Loucy (cell line): ENCODE measurements around the gene KCND2.

Experiments used
- H2AFZ ChIP-seq: fragments of 200-600 bp; sonication (generic); 2 replicates; pipeline ENCODE4 v1.6.0; 2016; ENCODE audit warnings: antibody characterized with exemption, mild to moderate bottlenecking, low read length, moderate library complexity
- H3F3A ChIP-seq: fragments of 200-600 bp; 2 replicates; pipeline ENCODE4 v1.6.0; 2016; ENCODE audit warnings: antibody characterized with exemption, low read depth, mild to moderate bottlenecking
- H3K27me3 ChIP-seq: fragments of 200-600 bp; sonication (generic); 2 replicates; pipeline ENCODE4 v1.6.1; 2014; ENCODE audit warnings: low read length, mild to moderate bottlenecking; ENCODE audit not compliant: insufficient read depth, poor library complexity, severe bottlenecking
- H3K36me3 ChIP-seq: fragments of 200-600 bp; sonication (generic); 2 replicates; pipeline ENCODE4 v1.6.1; 2016; ENCODE audit warnings: low read length; ENCODE audit not compliant: insufficient read depth
- H3K4me1 ChIP-seq: fragments of 200-600 bp; sonication (generic); 2 replicates; pipeline ENCODE4 v1.5.1; 2014; ENCODE audit warnings: low read length, mild to moderate bottlenecking; ENCODE audit not compliant: insufficient read depth, poor library complexity, severe bottlenecking
- H3K4me2 ChIP-seq: fragments of 200-600 bp; sonication (generic); 2 replicates; pipeline ENCODE4 v1.6.0; 2014; ENCODE audit warnings: antibody characterized with exemption, low read length, low read depth, mild to moderate bottlenecking; ENCODE audit not compliant: poor library complexity, severe bottlenecking
- H3K4me3 ChIP-seq: fragments of 200-600 bp; sonication (generic); 2 replicates; pipeline ENCODE4 v1.5.1; 2014; ENCODE audit warnings: low read length, mild to moderate bottlenecking, mixed read lengths; ENCODE audit not compliant: poor library complexity, severe bottlenecking
- H3K79me2 ChIP-seq: fragments of 200-600 bp; sonication (generic); 2 replicates; pipeline ENCODE4 v1.6.1; 2014; ENCODE audit warnings: low read length; ENCODE audit not compliant: insufficient read depth
- H3K9ac ChIP-seq: fragments of 200-600 bp; sonication (generic); 2 replicates; pipeline ENCODE4 v1.6.0; 2014; ENCODE audit warnings: mild to moderate bottlenecking, low read depth, low read length, moderate library complexity; ENCODE audit not compliant: poor library complexity, severe bottlenecking
- H3K9me2 ChIP-seq: fragments of 200-600 bp; sonication (generic); replicated peaks from 2 replicates; pipeline ENCODE4 v1.6.1; 2016; ENCODE audit warnings: low read depth, low read length, mixed read lengths
- H3K9me3 ChIP-seq: fragments of 200-600 bp; sonication (generic); 2 replicates; pipeline ENCODE4 v1.6.1; 2014; ENCODE audit warnings: mild to moderate bottlenecking, antibody characterized with exemption, low read length, low read depth; ENCODE audit not compliant: insufficient read depth
- H4K20me1 ChIP-seq: fragments of 200-600 bp; sonication (generic); 2 replicates; pipeline ENCODE4 v1.6.0; 2014; ENCODE audit warnings: antibody characterized with exemption, low read length, mild to moderate bottlenecking; ENCODE audit not compliant: insufficient read depth, poor library complexity, severe bottlenecking
- EZH2phosphoT487 ChIP-seq: fragments of 200-600 bp; IDR thresholded peaks from 2 replicates; pipeline ENCODE4 v1.6.1; 2018; ENCODE audit warnings: antibody characterized with exemption, mild to moderate bottlenecking, moderate library complexity, borderline replicate concordance
- TF ChIP-seq, protein P1 (sequence below): fragments of 200-600 bp; sonication (generic); conservative IDR thresholded peaks from 2 replicates; pipeline ENCODE4 v1.5.1; 2014; ENCODE audit warnings: mild to moderate bottlenecking, antibody characterized with exemption, low read length

The KCND2 gene

DNA sequence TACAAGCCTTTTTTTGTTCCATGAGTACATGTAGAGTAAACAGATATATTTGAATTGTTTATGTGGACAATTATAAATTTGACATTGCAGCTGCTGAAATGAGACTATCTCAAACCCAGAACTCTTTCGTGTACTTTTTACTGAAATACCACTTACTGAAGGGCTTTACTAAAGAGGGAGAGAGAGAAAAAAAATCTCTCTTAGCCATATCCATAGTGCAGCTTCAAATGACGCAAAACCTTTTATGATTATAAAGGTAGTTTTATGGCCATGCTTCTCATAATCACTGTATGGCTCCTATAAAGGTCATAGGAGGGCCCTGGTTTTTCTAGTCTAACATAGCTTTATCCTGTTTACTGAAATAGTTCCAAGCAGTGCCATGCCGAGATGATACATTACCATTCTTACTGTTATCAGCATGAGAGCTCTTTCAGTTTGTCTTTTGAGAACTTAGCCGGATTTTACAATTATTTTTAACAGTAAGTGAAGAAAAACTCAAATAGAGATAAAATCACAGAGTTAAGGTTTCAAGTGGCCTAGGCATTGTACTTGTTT, 35.1 kb downstream of the KCND2 start:
- Histone ChIP-seq H3K79me2 (no peaks in the 10 kb centered on the region), H3K4me2 (no peak overlapping the region), H3K4me3 (no peak overlapping the region), H3K9me3 (no peaks in the 10 kb centered on the region), H3K4me1 (no peaks in the 10 kb centered on the region), H3K9ac (no peak overlapping the region), H2AFZ (no peak overlapping the region), H3K9me2 (no peaks in the 10 kb centered on the region), H4K20me1 (no peaks in the 10 kb centered on the region), H3F3A (no peaks in the 10 kb centered on the region), H3K36me3 (no peaks in the 10 kb centered on the region), H3K27me3 (no peaks in the 10 kb centered on the region)
- TF ChIP-seq EZH2phosphoT487, result no peak
- TF ChIP-seq, protein P1, sequence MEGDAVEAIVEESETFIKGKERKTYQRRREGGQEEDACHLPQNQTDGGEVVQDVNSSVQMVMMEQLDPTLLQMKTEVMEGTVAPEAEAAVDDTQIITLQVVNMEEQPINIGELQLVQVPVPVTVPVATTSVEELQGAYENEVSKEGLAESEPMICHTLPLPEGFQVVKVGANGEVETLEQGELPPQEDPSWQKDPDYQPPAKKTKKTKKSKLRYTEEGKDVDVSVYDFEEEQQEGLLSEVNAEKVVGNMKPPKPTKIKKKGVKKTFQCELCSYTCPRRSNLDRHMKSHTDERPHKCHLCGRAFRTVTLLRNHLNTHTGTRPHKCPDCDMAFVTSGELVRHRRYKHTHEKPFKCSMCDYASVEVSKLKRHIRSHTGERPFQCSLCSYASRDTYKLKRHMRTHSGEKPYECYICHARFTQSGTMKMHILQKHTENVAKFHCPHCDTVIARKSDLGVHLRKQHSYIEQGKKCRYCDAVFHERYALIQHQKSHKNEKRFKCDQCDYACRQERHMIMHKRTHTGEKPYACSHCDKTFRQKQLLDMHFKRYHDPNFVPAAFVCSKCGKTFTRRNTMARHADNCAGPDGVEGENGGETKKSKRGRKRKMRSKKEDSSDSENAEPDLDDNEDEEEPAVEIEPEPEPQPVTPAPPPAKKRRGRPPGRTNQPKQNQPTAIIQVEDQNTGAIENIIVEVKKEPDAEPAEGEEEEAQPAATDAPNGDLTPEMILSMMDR, result no peak

GRCh38 chr7:120311028-120311788, 38.2 kb downstream of the KCND2 start:
- Histone ChIP-seq H3K36me3 (no peaks in the 10 kb centered on the region), H3K79me2 (no peaks in the 10 kb centered on the region), H3K9me3 (no peaks in the 10 kb centered on the region), H3K9ac (no peak overlapping the region), H3K27me3 (no peaks in the 10 kb centered on the region), H3K4me1 (no peaks in the 10 kb centered on the region), H4K20me1 (no peaks in the 10 kb centered on the region), H3K4me3 (no peak overlapping the region), H3F3A (no peaks in the 10 kb centered on the region), H3K9me2 (no peaks in the 10 kb centered on the region), H2AFZ (no peak overlapping the region), H3K4me2 (no peak overlapping the region)
- TF ChIP-seq, protein P1, result no peak
- no peak for TF ChIP-seq EZH2phosphoT487

GRCh38 chr7:120320218-120320961, 47.4 kb downstream of the KCND2 start:
- Histone ChIP-seq H4K20me1 (no peaks in the 10 kb centered on the region), H3K9me2 (no peaks in the 10 kb centered on the region), H3K4me1 (no peaks in the 10 kb centered on the region), H3K27me3 (no peaks in the 10 kb centered on the region), H3F3A (no peaks in the 10 kb centered on the region), H3K4me3 (no peak overlapping the region), H3K4me2 (no peak overlapping the region), H3K9ac (no peak overlapping the region), H3K36me3 (no peaks in the 10 kb centered on the region), H2AFZ (no peak overlapping the region), H3K9me3 (no peaks in the 10 kb centered on the region), H3K79me2 (no peaks in the 10 kb centered on the region)
- TF ChIP-seq, protein P1, result no peak
- TF ChIP-seq EZH2phosphoT487, result no peak
